Activated CD8-positive, alpha-beta memory T cell treated with anti-CD3 and anti-CD28 coated beads, Interleukin-2, amount 50 U/mL, for 24 hours (primary cell): Measurements from ENCODE around the gene C1orf174.

Source experiments
- DNase-seq: peaks from one replicate; pipeline ENCODE4 v3.0.0-alpha.2; 2020; ENCODE audit errors: extremely low read depth

The C1orf174 gene

GRCh38 chr1:3894626-3895278, 5.3 kb downstream of the C1orf174 start:
- DNase-seq: no peak

- DNase-seq: no peak
Measured at GRCh38 chr1:3893190-3893589, 6.9 kb downstream of the C1orf174 start.

GRCh38 chr1:3892748-3893147, 7.3 kb downstream of the C1orf174 start:
- no peak for DNase-seq

- DNase-seq: no peak
Measured at GRCh38 chr1:3891329-3891865, 8.7 kb downstream of the C1orf174 start.

- DNase-seq: no peak
Measured at GRCh38 chr1:3890389-3891328, 9.4 kb downstream of the C1orf174 start.

GRCh38 chr1:3889936-3890335, 10.1 kb downstream of the C1orf174 start:
- DNase-seq: no peak

- no peak for DNase-seq
Measured at GRCh38 chr1:3888301-3888700, 11.8 kb downstream of the C1orf174 start.

- no peak for DNase-seq
Measured at GRCh38 chr1:3886691-3887090, 13.4 kb downstream of the C1orf174 start.

GRCh38 chr1:3886106-3886670, 13.9 kb downstream of the C1orf174 start:
- DNase-seq: no peak

GRCh38 chr1:3885611-3886010, 14.5 kb downstream of the C1orf174 start:
- DNase-seq: no peak

GRCh38 chr1:3884966-3885365, 15.1 kb downstream of the C1orf174 start:
- DNase-seq: no peak

GRCh38 chr1:3883194-3883925, 16.7 kb downstream of the C1orf174 start:
- DNase-seq: no peak

- no peak for DNase-seq
Measured at GRCh38 chr1:3881193-3881480, 18.9 kb downstream of the C1orf174 start.

- DNase-seq: no peak
Measured at GRCh38 chr1:3880429-3881192, 19.5 kb downstream of the C1orf174 start.

GRCh38 chr1:3879787-3880428, 20.2 kb downstream of the C1orf174 start:
- no peak for DNase-seq

- DNase-seq: no peak
Measured at GRCh38 chr1:3879099-3879498, 21.0 kb downstream of the C1orf174 start.

GRCh38 chr1:3876716-3877115, 23.4 kb downstream of the C1orf174 start:
- DNase-seq: no peak

- DNase-seq: no peak
Measured at GRCh38 chr1:3874736-3875135, 25.3 kb downstream of the C1orf174 start.

- DNase-seq: no peak
Measured at GRCh38 chr1:3872546-3872945, 27.5 kb downstream of the C1orf174 start.

GRCh38 chr1:3871451-3871805, 28.6 kb downstream of the C1orf174 start:
- no peak for DNase-seq

- no peak for DNase-seq
Measured at GRCh38 chr1:3869751-3870301, 30.2 kb downstream of the C1orf174 start.
